ENCODE measurements around the gene RDH13.

DNA sequence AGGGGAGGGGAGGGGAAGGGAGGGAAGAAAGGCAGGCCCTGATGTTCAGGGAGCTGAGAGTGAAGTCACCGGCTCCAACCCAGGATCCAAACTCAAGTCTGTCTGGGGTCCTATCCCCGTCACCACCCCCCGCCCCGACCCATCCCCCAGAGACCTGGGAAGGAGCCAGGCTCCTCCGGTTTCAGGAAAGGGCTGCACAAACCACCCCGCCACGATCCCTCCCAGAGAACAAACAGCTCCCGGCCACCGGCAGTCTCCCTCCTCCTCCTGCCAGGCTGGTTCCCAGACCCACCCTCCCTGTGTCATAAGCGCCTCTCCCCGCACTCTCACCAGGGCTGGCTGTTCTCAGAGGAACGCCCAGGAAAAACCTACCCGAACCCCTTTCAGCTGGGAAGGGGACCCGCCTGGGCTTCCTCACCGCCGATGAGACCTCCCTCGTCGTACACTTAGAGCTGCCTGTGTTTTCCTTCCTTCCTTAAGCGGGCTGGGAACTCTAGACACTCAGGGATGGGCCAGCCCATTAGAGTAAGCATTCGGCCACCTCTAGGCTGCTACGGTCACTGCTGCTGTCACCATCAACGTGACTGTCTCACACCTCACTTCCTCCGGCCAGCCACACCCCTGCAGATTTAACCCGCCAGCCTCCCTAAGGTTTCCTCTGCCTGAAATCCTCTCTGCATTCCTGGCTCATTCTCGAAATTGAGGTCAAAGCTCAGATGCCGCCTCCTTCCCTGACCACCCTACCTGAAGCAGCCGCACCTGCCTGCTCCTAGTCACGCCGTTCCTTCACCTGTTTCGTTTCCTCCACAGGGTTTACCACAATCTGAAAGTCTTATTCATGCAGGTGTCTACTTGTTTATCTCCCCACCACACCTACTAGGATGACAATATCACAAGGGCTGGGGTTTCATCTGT lies 6.3 kb upstream of the RDH13 start:
- no peak for TF ChIP-seq CTCF (IDR thresholded peaks at IDR 0.05)
- no peak for TF ChIP-seq POLR2A (IDR thresholded peaks at IDR 0.05)

All from ovary (tissue), 3 donors.